HG02571 (cell line): ENCODE data around the gene CLDN19.
A peak's percentile ranks its signal among the peaks of the same experiment; 100 is the strongest.

Experiments used
- ATAC-seq: cut with Tn5 transposase; IDR thresholded peaks from one replicate; pipeline ENCODE4 v1.9.1; 2021; ENCODE audit warnings: mild to moderate bottlenecking, moderate library complexity; ENCODE audit not compliant: unreplicated experiment

The CLDN19 gene

DNA sequence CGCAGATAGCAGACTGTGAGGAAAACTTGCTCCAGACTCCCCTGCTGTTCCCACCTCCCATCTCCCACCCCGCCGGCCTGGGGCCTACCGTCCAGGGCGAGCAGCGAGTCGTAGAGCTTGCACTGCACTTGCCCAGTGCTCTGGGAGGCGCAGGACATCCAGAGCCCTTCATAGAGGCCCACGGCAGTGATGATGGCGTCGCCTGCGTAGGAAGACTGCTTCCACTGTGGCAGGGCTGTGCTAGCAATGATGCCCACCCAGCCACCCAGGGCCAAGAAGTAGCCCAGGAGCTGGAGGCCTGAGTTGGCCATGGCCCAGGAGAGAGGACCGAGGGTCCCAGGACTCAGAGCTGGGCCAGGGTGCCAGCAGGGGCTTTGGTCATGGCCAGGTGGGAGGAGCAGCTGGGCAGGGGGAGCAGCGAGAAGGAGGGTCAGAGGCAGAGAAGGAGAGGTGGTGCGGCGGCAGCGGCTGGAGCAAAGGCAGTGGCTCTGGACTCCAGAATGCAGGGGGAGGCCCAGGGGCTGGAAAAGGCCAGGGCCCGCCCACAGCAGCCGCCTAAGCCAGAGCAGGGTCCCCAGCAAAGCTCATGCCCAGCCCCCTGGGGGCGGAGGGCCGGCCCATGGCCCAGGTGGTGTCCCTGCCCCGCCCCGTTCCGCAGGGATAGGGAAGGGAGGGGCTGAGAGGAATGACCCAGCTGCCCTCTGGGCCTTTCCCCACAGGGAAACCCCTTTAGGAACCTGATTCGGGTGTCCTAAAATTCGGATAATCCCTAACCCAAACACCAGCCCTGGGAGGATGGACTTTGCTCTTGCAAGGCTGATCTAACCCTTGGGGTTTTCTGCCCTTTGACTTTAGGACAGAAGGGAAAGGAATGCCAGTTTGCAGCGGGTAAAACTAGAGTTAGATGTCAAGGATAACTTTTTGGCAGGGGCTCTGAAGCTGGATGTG lies at the start of gene CLDN19:
CLDN19 (minus strand) TSS at position 484 of the 948 bp plus-strand sequence; CDS start at position 311, 173 bp downstream.
- no peak for ATAC-seq

- ATAC-seq: no peak
Observed at GRCh38 chr1:42788021-42788420, 48.0 kb upstream of the CLDN19 start.

- ATAC-seq: no peak
Observed at GRCh38 chr1:42786097-42786496, 46.1 kb upstream of the CLDN19 start.

DNA sequence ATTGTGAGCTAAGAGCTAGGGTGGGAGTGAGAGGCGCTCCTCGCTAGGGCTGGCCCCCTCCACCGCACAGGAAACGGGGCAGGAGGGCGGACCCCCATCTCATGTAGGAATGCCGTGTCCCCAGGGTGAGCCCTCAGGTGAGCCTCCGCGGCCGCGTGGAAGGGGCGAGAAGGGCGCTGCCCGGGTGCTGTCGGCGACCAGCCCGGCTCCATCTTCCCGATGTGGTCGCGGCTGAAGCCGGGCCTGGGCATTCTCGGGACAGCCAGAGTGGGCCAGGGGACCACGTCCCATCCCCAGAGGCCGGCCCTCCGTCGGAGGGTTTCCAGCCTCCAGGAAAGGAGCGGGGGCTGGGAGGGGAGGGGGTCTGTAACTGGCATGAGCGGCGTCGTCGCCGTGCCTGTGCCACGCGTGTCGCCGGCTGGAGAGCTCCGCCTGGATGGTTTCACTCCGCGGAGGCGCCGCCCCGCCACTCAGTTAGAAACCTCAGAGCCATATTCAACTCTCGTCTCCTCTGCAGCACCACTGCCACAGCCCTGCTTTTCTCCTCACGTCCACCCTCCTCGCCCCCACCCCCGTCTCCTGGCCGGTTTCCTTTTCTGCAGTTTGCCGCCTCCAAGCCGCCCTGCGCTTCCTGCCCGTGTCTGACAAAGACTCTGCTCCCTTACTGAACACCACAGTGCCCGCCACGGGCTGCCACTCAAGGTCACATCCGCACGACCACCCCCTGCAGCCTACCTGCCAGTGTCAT lies 45.1 kb upstream of the CLDN19 start, which contains the start of gene TMEM269:
TMEM269 (plus strand) TSS at position 46 of the 748 bp plus-strand sequence. CDS start 4,903 bp downstream, outside the sequence.
- no peak for ATAC-seq

GRCh38 chr1:42784547-42784945 lies 44.5 kb upstream of the CLDN19 start:
- no peak for ATAC-seq

- no peak for ATAC-seq
Observed at GRCh38 chr1:42783092-42783491, 43.1 kb upstream of the CLDN19 start.

GRCh38 chr1:42780176-42780575 lies 40.1 kb upstream of the CLDN19 start:
- ATAC-seq: no peak

DNA sequence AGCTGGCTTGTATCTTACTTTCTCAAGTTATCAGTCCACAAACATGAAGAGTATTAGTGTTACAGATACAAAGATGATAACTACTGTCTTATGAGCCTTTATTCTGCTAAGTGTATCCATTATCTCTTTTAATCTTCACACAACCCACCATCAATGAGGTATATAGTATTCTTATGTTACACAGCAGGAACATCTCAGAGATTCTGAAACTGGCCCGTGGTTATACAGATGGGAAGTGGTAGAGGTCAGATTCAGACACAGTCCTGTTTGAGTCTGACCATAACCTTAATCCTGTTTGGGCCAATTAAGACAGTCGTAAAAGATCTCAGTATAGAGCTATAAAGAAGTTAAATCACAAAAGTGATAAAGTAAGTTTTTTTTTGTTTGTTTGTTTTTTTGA lies 39.7 kb upstream of the CLDN19 start:
- ATAC-seq: no peak

DNA sequence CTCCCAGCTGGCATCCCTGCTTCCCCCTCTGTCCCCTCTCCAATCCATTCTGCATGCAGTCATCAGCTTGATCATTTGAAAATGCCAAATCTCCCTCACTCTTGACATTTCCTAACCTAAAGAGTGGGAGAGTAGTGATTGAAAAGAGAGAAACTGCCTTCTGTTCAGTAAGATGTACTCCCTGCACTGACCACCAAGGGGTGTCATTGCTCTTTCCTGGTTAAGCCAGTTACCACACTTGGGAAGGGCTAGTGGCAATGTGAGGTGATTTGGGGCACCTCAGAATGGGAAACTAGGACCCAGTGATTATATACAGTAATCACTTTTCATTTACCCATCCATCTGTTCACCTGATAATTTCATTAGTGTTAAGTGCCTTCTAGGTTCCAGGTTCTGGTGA lies 37.8 kb upstream of the CLDN19 start:
- no peak for ATAC-seq

GRCh38 chr1:42776502-42776901 lies 36.5 kb upstream of the CLDN19 start:
- ATAC-seq: no peak

DNA sequence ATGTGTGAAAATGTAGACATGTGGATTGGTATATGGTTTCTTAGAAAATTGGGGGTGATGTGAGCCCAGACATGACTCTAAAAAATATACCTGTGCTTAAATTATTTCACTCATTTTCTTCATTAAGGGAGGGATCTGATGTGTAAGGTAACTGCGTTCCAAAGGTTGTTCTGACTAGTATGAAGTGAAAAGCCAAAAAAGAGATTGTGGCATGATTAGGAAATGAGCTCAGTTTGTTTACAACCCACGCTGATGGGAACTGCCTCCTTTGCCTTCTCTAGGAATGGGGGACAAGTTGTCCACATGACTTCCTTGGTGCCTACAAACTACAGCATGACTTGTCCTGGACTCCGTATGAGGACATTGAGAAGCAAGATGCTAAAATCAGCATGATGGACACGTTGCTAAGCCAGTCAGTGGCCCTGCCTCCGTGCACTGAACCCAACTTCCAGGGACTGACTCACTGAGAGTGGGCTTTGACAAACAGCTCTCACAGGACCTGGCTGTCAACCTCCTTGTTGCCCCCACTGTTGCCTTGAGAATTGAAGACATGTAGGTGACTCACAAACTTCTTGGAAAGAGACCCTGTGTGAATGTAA lies 35.0 kb upstream of the CLDN19 start:
- no peak for ATAC-seq

GRCh38 chr1:42773420-42773819 lies 33.4 kb upstream of the CLDN19 start:
- no peak for ATAC-seq

GRCh38 chr1:42769811-42770210 lies 29.8 kb upstream of the CLDN19 start:
- ATAC-seq: no peak

GRCh38 chr1:42768172-42768571 lies 28.1 kb upstream of the CLDN19 start:
- no peak for ATAC-seq

GRCh38 chr1:42767510-42768000 lies 27.5 kb upstream of the CLDN19 start:
- ATAC-seq: peak; percentile 22

GRCh38 chr1:42766741-42767509 lies 26.9 kb upstream of the CLDN19 start, which contains the start of the genes C1orf50 and P3H1:
C1orf50 (plus strand) TSS chr1:42767249; CDS start chr1:42767312, 63 bp downstream.
P3H1 (minus strand) TSS chr1:42767028; CDS start chr1:42766971, 57 bp downstream.
- peak; percentile 85 for ATAC-seq

GRCh38 chr1:42765832-42766740 lies 26.1 kb upstream of the CLDN19 start:
- ATAC-seq: peak; percentile 38

- ATAC-seq: no peak
Observed at GRCh38 chr1:42765269-42765668, 25.2 kb upstream of the CLDN19 start.

- no peak for ATAC-seq
Observed at GRCh38 chr1:42762269-42762668, 22.2 kb upstream of the CLDN19 start.
